Measurements from ENCODE around the gene SV2C. TPM values are rescaled to one million over a fixed set of nuclear protein-coding genes. Genes with fewer than 3 reads are reported as not detected.
A peak's percentile ranks its signal among the peaks of the same experiment; 100 is the strongest.

SV2C gene
- total and polyA plus RNA-seq, 11 donors, result 0.12 to 0.29 (median 0.20) TPM; not detected in 5

- DNase-seq, result no peak
- TF ChIP-seq CTCF (IDR thresholded peaks at IDR 0.05), result no peak
- Histone ChIP-seq H3K4me1 (no peaks in the 10 kb centered on the region), H3K27me3 (peaks cover 0 to 22% (median 0%) of the 10 kb centered on the region in 9 donors), H3K36me3 (no peaks in the 10 kb centered on the region), H3K27ac (no peak overlapping the region), H3K9me3 (no peaks in the 10 kb centered on the region), H3K4me3 (no peak overlapping the region)
- intact Hi-C loops (cut with DNase I), result loop anchor here in 4 of 10 donors (10.0 kb wide), 2 partner anchors 516 to 1326 kb away; no protein-coding TSS in a partner anchor
- WGBS, 4 donors, result 57 to 72% (median 68%) methylated on average over 5 of the region's 5 CpGs
- no peak for ATAC-seq
These were observed 167.3 kb downstream of the SV2C start for GRCh38 chr5:76250463-76250862.

GRCh38 chr5:76251656-76252055, 168.5 kb downstream of the SV2C start:
- Histone ChIP-seq H3K4me1 (peaks cover 0 to 7% (median 3%) of the 10 kb centered on the region in 12 donors), H3K4me3 (no peak overlapping the region), H3K27ac (no peak overlapping the region), H3K9me3 (no peaks in the 10 kb centered on the region), H3K36me3 (no peaks in the 10 kb centered on the region), H3K27me3 (peaks cover 0 to 28% (median 0%) of the 10 kb centered on the region in 9 donors)
- ATAC-seq (no peak), DNase-seq (no peak)
- intact Hi-C loops (cut with DNase I), result loop anchor here in 4 of 10 donors (10.0 kb wide), 2 partner anchors 517 to 1327 kb away; no protein-coding TSS in a partner anchor
- TF ChIP-seq CTCF (IDR thresholded peaks at IDR 0.05), result no peak
- TF ChIP-seq POLR2A (IDR thresholded peaks at IDR 0.05), result no peak
- WGBS, 4 donors, result 85 to 95% (median 89%) methylated on average over 2 of the region's 2 CpGs

- WGBS, 4 donors, result 79 to 82% (median 80%) methylated on average over 2 of the region's 2 CpGs
- H3K4me1 ChIP-seq, result peaks cover 0 to 7% (median 3%) of the 10 kb centered on the region in 12 donors
- no peak overlapping the region for H3K4me3 ChIP-seq
- no peaks in the 10 kb centered on the region for H3K9me3 ChIP-seq
- H3K36me3 ChIP-seq, result no peaks in the 10 kb centered on the region
- no peak overlapping the region for H3K27ac ChIP-seq
- H3K27me3 ChIP-seq, result peaks cover 0 to 28% (median 0%) of the 10 kb centered on the region in 9 donors
- TF ChIP-seq POLR2A (IDR thresholded peaks at IDR 0.05) (no peak), CTCF (IDR thresholded peaks at IDR 0.05) (no peak)
- intact Hi-C loops (cut with DNase I), result loop anchor here in 4 of 10 donors (10.0 kb wide), 2 partner anchors 518 to 1328 kb away; no protein-coding TSS in a partner anchor
- no peak for ATAC-seq
- DNase-seq, result no peak
These were observed 169.3 kb downstream of the SV2C start for GRCh38 chr5:76252437-76252836.

- Histone ChIP-seq H3K27ac (no peak overlapping the region), H3K4me1 (peaks cover 0 to 7% (median 3%) of the 10 kb centered on the region in 12 donors), H3K27me3 (peaks cover 0 to 19% (median 3%) of the 10 kb centered on the region in 9 donors), H3K9me3 (no peaks in the 10 kb centered on the region), H3K4me3 (no peak overlapping the region), H3K36me3 (no peaks in the 10 kb centered on the region)
- ATAC-seq (peak; percentile 78 to 95 (median 94)), DNase-seq (peak in 4 of 5 donors; percentile 48 to 57 (median 51))
- WGBS, 4 donors, result 20 to 23% (median 23%) methylated on average over 8 of the region's 8 CpGs
- TF ChIP-seq POLR2A (IDR thresholded peaks at IDR 0.05) (no peak), CTCF (IDR thresholded peaks at IDR 0.05) (peak; percentile 44 to 70 (median 60))
- intact Hi-C loops (cut with DNase I), result loop anchor here in 9 of 10 donors (5.0 to 10.0 kb wide), 5 partner anchors 519 to 1332 kb away; partner anchors contain the start of genes ANKRD31 (in 1 of the 9) and GCNT4 (in 1 of the 9)
These were observed 173.1 kb downstream of the SV2C start for GRCh38 chr5:76256116-76256889.

Data from heart left ventricle (tissue), 16 donors.